Measurements from ENCODE around the gene ICAM1. TPM values are rescaled to one million over a fixed set of nuclear protein-coding genes. Genes with fewer than 3 reads are reported as not detected.

The ICAM1 gene
- total RNA-seq (2022; extraction: Qiagen RNA extraction): 2.8 to 6.5 TPM (median 5.1 TPM) in 5 replicates

GRCh38 chr19:10270616-10271394 lies at the start of gene ICAM1:
TSS of gene ICAM1 (plus strand) at chr19:10271120. CDS start at chr19:10271160, 40 bp downstream.

GRCh38 chr19:10230861-10231611 lies 39.9 kb upstream of the ICAM1 start, which contains the start of gene S1PR2:
TSS of gene S1PR2 (minus strand) at chr19:10231331. CDS start at chr19:10224905, 6,426 bp downstream.

DNA sequence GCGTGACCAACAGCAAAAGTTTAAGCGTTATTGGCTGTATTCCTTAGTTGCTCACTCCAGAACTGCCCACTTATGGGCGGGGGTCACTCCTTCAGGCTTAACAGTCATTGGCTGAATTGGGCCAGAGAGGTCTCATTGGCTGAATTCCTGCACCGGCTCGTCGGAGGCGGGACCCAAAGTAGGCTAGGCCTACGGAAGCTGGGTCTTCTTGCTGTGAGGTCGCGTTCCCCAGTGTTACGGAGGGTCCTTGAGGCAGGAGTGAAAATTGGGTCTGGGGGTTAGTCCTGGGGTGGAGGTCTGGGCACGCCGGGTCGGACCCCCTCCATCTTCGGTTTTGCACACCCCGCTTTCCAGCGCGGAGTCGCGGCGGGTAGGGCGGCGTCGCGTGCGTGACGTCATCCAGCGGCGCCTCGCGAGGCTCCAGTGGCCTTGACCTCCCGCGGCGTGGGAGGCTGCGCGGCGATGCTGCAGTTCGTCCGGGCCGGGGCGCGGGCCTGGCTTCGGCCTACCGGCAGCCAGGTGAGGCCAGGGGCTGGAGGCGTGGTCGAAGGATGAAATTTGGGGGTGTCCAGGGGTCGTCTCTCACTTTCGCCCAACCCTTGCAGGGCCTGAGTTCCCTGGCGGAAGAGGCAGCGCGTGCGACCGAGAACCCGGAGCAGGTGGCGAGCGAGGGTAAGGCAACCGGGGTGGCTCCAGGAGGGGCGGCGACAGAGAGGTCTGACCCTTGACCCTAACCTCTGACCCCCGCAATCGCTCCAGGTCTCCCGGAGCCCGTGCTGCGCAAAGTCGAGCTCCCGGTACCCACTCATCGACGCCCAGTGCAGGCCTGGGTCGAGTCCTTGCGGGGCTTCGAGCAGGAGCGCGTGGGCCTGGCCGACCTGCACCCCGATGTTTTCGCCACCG lies 18.9 kb upstream of the ICAM1 start, which contains the start of gene MRPL4:
TSS of gene MRPL4 (plus strand) at position 423 of the 903 bp plus-strand sequence. CDS start at position 463, 40 bp downstream.

GRCh38 chr19:10286803-10287737 lies 16.1 kb downstream of the ICAM1 start, which contains the start of gene ICAM4:
TSS of gene ICAM4 (plus strand) at chr19:10286955. CDS start at chr19:10287013, 58 bp downstream.

GRCh38 chr19:10289836-10290356 lies 19.0 kb downstream of the ICAM1 start, which contains the start of gene ICAM5:
TSS of gene ICAM5 (plus strand) at chr19:10289952. CDS start at chr19:10290044, 92 bp downstream.

DNA sequence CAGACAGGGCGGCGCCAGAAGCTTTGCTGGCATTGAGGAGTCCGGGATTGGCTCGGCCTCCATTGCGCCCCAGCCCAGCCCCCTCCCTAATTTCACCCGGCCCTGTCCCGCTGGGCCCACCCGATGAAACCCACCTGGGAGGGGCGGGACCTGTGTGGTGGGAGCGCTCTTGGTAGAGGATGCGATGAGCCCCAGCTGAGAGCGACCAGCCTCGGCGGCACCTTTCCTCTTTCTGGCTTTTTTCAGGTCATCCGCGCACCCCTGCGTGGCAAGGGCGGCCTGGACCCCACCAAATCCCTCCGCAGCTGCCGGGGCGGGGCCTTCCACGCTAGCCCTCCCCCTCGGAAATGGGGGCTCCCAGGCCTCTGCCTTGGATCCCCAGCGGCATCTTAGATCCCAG lies 38.5 kb downstream of the ICAM1 start, which contains the start of gene ZGLP1:
TSS of gene ZGLP1 (minus strand) at position 393 of the 400 bp plus-strand sequence.

DNA sequence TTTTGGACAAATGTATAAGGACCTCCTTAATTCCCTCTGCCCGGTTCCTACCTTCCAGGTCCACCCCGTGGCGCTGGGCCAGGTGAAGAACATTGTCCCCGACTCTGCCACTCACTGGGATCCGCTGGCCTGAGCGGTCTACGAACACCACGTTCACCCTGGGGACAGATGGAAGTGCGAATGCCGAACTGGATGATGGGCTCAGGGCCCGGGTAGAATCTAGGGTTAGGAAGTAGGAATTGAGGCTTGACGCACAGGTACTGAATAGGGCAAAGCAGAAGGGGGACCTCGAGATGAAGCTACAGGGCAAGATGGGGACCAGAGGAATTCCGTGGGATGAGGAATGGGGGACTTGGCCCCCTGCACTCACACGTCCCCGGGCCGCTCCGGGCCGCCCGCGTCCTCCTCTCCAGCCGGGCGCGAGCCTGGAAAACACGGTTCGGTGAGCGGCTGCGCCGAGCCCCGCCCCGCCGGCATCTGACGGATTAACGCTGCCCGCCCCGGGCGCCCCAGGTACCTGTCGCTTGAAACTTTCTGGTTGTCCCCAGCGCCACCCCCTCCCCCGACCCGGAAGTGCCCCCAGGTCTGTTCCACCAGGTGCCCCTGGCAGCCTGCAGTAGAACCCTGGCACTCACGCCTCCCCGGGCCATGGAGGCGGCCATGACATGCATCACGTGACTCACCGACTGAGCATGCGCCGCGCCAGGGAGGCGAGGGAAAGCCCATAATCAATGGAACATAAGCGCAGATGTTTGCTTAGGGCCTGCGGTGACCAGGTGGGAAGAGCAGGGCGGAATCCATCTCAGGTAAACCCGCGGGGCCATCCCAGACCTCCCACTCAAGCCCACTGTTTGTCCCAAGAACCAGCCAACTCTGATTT lies 44.7 kb downstream of the ICAM1 start, which contains the start of gene FDX2:
TSS of gene FDX2 (minus strand) at position 681 of the 880 bp plus-strand sequence. CDS start at position 662, 19 bp downstream.

GRCh38 chr19:10332965-10333757 lies 62.2 kb downstream of the ICAM1 start, which contains the start of gene RAVER1:
TSS of gene RAVER1 (minus strand) at chr19:10333529. CDS start at chr19:10333507, 22 bp downstream.

Other genes starting within 250 kb of the ICAM1 start
- 6.8 to 9.8 TPM (median 8.2 TPM) in 5 replicates for gene SHFL, start 184.8 kb upstream of the ICAM1 start, total RNA-seq (2022; extraction: Qiagen RNA extraction)
- gene ANGPTL6, start 168.4 kb upstream of the ICAM1 start, total RNA-seq (2022; extraction: Qiagen RNA extraction): 0.08 to 0.15 TPM (median 0.08 TPM) in 3 of 5 replicates, not detected in the others
- 40.7 to 59.7 TPM (median 54.1 TPM) in 5 replicates for gene PPAN, start 164.8 kb upstream of the ICAM1 start, total RNA-seq (2022; extraction: Qiagen RNA extraction)
- 4.6 to 13.5 TPM (median 7.0 TPM) in 5 replicates for gene P2RY11, start 159.4 kb upstream of the ICAM1 start, total RNA-seq (2022; extraction: Qiagen RNA extraction)
- gene EIF3G, start 151.2 kb upstream of the ICAM1 start, total RNA-seq (2022; extraction: Qiagen RNA extraction): 161 to 180 TPM (median 167 TPM) in 5 replicates
- 58.2 to 74.6 TPM (median 66.3 TPM) in 5 replicates for gene DNMT1, start 76.2 kb upstream of the ICAM1 start, total RNA-seq (2022; extraction: Qiagen RNA extraction)
- gene S1PR2, start 39.8 kb upstream of the ICAM1 start, total RNA-seq (2022; extraction: Qiagen RNA extraction): 0.75 to 1.1 TPM (median 0.96 TPM) in 5 replicates
- gene MRPL4, start 18.9 kb upstream of the ICAM1 start, total RNA-seq (2022; extraction: Qiagen RNA extraction): 55.9 to 85.2 TPM (median 78.8 TPM) in 5 replicates
- 0.12 to 0.25 TPM (median 0.14 TPM) in 3 of 5 replicates, not detected in the others for gene ICAM4, start 15.8 kb downstream of the ICAM1 start, total RNA-seq (2022; extraction: Qiagen RNA extraction)
- 0.47 to 1.3 TPM (median 1.0 TPM) in 5 replicates for gene ICAM5, start 18.8 kb downstream of the ICAM1 start, total RNA-seq (2022; extraction: Qiagen RNA extraction)
- 1.4 to 3.2 TPM (median 2.3 TPM) in 5 replicates for gene ZGLP1, start 38.7 kb downstream of the ICAM1 start, total RNA-seq (2022; extraction: Qiagen RNA extraction)
- 25.9 to 41.7 TPM (median 33.8 TPM) in 5 replicates for gene FDX2, start 44.9 kb downstream of the ICAM1 start, total RNA-seq (2022; extraction: Qiagen RNA extraction)
- gene RAVER1, start 62.4 kb downstream of the ICAM1 start, total RNA-seq (2022; extraction: Qiagen RNA extraction): 21.7 to 31.3 TPM (median 28.9 TPM) in 5 replicates
- 7.2 to 11.0 TPM (median 8.8 TPM) in 5 replicates for gene ICAM3, start 68.5 kb downstream of the ICAM1 start, total RNA-seq (2022; extraction: Qiagen RNA extraction)
- gene TYK2, start 109.5 kb downstream of the ICAM1 start, total RNA-seq (2022; extraction: Qiagen RNA extraction): 27.3 to 52.9 TPM (median 43.9 TPM) in 5 replicates
- gene CDC37, start 132.4 kb downstream of the ICAM1 start, total RNA-seq (2022; extraction: Qiagen RNA extraction): 159 to 201 TPM (median 189 TPM) in 5 replicates
- gene PDE4A, start 149.4 kb downstream of the ICAM1 start, total RNA-seq (2022; extraction: Qiagen RNA extraction): 3.8 to 5.4 TPM (median 4.9 TPM) in 5 replicates
- 51.2 to 65.8 TPM (median 62.5 TPM) in 5 replicates for gene KEAP1, start 232.2 kb downstream of the ICAM1 start, total RNA-seq (2022; extraction: Qiagen RNA extraction)
- 1.5 to 2.5 TPM (median 2.1 TPM) in 5 replicates for gene S1PR5, start 246.3 kb downstream of the ICAM1 start, total RNA-seq (2022; extraction: Qiagen RNA extraction)